HepG2 (cell line): ENCODE results near the gene CNP. TPM values are rescaled to one million over a fixed set of nuclear protein-coding genes. Genes with fewer than 3 reads are reported as not detected.

ENCODE experiments used
- ARHGAP35 ChIP-seq: sonication (generic); formaldehyde crosslinking; IDR thresholded peaks from 2 replicates; pipeline ENCODE4 v1.9.0; 2022; ENCODE audit warnings: mild to moderate bottlenecking, inconsistent platforms, moderate library complexity, missing genetic modification reagents, borderline replicate concordance
- IKZF4 ChIP-seq: sonication (generic); formaldehyde crosslinking; IDR thresholded peaks from 2 replicates; pipeline ENCODE4 v1.5.1; 2020; ENCODE audit warnings: borderline replicate concordance, mild to moderate bottlenecking, low read depth, missing genetic modification reagents; ENCODE audit errors: not compliant biosample characterization
- MEF2D ChIP-seq: sonication (generic); formaldehyde crosslinking; IDR thresholded peaks from 2 replicates; pipeline ENCODE4 v1.5.1; 2020; ENCODE audit warnings: mild to moderate bottlenecking, missing genetic modification reagents
- NKX3-1 ChIP-seq: sonication (generic); formaldehyde crosslinking; IDR thresholded peaks from 2 replicates; pipeline ENCODE4 v1.5.0; 2020; ENCODE audit warnings: missing genetic modification reagents
- RCOR2 ChIP-seq: IDR thresholded peaks from 2 replicates; pipeline ENCODE4 v1.6.1; 2016; ENCODE audit warnings: missing biosample characterization, missing genetic modification reagents
- REXO4 ChIP-seq: sonication (generic); formaldehyde crosslinking; IDR thresholded peaks from 2 replicates; pipeline ENCODE4 v1.8.0; 2022; ENCODE audit warnings: missing genetic modification reagents, mild to moderate bottlenecking, borderline replicate concordance
- SMARCC2 ChIP-seq: fragments of 450-650 bp; IDR thresholded peaks from 2 replicates; pipeline ENCODE4 v1.6.1; 2017; ENCODE audit warnings: antibody characterized with exemption, mild to moderate bottlenecking
- SRSF9 ChIP-seq: fragments of 200-400 bp; formaldehyde crosslinking; IDR thresholded peaks from 2 replicates; pipeline ENCODE4 v1.6.1; 2018; ENCODE audit warnings: borderline replicate concordance, mild to moderate bottlenecking, low read depth, low read length; ENCODE audit not compliant: insufficient read depth, poor library complexity, severe bottlenecking
- ZMAT3 ChIP-seq: sonication (generic); formaldehyde crosslinking; conservative IDR thresholded peaks from 2 replicates; pipeline ENCODE4 v1.7.0; 2021; ENCODE audit warnings: missing genetic modification reagents
- ZNF124 ChIP-seq: sonication (generic); formaldehyde crosslinking; IDR thresholded peaks from 2 replicates; pipeline ENCODE4 v1.4.0; 2020; ENCODE audit warnings: missing genetic modification reagents
- ZNF33B ChIP-seq: sonication (generic); formaldehyde crosslinking; IDR thresholded peaks from 2 replicates; pipeline ENCODE4 v1.5.1; 2020; ENCODE audit warnings: mild to moderate bottlenecking, missing genetic modification reagents
- ZNF563 ChIP-seq: sonication (generic); formaldehyde crosslinking; IDR thresholded peaks from 2 replicates; pipeline ENCODE4 v1.8.0; 2022; ENCODE audit warnings: mild to moderate bottlenecking, moderate library complexity, missing genetic modification reagents
- ZNF572 ChIP-seq: sonication (generic); formaldehyde crosslinking; IDR thresholded peaks from 2 replicates; pipeline ENCODE4 v1.5.1; 2020; ENCODE audit warnings: mild to moderate bottlenecking, missing genetic modification reagents
- ZNF709 ChIP-seq: sonication (generic); formaldehyde crosslinking; IDR thresholded peaks from 2 replicates; pipeline ENCODE4 v1.5.0; 2020; ENCODE audit warnings: mild to moderate bottlenecking, missing genetic modification reagents
- polyA plus RNA-seq, 8 experiments: library from polyadenylated mRNA; depleted of rRNA in 3 of 8; stranded (reverse) in 7 of 8; unstranded in 1 of 8; fragments of >200 nt; fragmentation: Illumina TruSeq in 4 of 8; extraction: Trizol in 4 of 8; gene quantifications; 2 replicates each; pipeline versions ENCODE4 v1.2.1 to v1.2.3, GENCODE V29; 2011 to 2016; ENCODE audit warnings: low read depth in 4 of 8, missing spikeins in 1 of 8, mixed read lengths in 1 of 8; ENCODE audit not compliant: insufficient read depth in 1 of 8
- total RNA-seq, 5 experiments: library from RNA; depleted of rRNA; stranded (reverse); fragments of >200 nt; fragmentation: Illumina TruSeq; extraction: Trizol; gene quantifications; 2 replicates each; pipeline ENCODE4 v1.2.3, GENCODE V29; 2016; ENCODE audit warnings: low read depth in 1 of 5
- TF ChIP-seq, protein P1 (sequence below): sonication (generic); formaldehyde crosslinking; conservative IDR thresholded peaks from 2 replicates; pipeline ENCODE4 v1.4.0; 2020; ENCODE audit warnings: missing genetic modification reagents
- TF ChIP-seq, protein P2 (sequence below): sonication (generic); formaldehyde crosslinking; conservative IDR thresholded peaks from 2 replicates; pipeline ENCODE4 v1.8.0; 2022; ENCODE audit warnings: low read depth, missing genetic modification reagents
- TF ChIP-seq, protein P3 (sequence below): sonication (generic); formaldehyde crosslinking; IDR thresholded peaks from 2 replicates; pipeline ENCODE4 v1.4.0; 2020; ENCODE audit warnings: missing genetic modification reagents, mild to moderate bottlenecking, borderline replicate concordance
- TF ChIP-seq, protein P4 (sequence below): sonication (generic); formaldehyde crosslinking; IDR thresholded peaks from 2 replicates; pipeline ENCODE4 v1.5.0; 2020; ENCODE audit warnings: missing genetic modification reagents
- TF ChIP-seq, protein P5 (sequence below): sonication (generic); formaldehyde crosslinking; IDR thresholded peaks from 2 replicates; pipeline ENCODE4 v1.5.1; 2020; ENCODE audit warnings: missing genetic modification reagents, mild to moderate bottlenecking, borderline replicate concordance

CNP gene
- total and polyA plus RNA-seq, 2 of the 13 experiments (the other 11 are each of a cell fraction or from before 2014, with no cell fraction given) = 97.2 to 161 TPM

DNA sequence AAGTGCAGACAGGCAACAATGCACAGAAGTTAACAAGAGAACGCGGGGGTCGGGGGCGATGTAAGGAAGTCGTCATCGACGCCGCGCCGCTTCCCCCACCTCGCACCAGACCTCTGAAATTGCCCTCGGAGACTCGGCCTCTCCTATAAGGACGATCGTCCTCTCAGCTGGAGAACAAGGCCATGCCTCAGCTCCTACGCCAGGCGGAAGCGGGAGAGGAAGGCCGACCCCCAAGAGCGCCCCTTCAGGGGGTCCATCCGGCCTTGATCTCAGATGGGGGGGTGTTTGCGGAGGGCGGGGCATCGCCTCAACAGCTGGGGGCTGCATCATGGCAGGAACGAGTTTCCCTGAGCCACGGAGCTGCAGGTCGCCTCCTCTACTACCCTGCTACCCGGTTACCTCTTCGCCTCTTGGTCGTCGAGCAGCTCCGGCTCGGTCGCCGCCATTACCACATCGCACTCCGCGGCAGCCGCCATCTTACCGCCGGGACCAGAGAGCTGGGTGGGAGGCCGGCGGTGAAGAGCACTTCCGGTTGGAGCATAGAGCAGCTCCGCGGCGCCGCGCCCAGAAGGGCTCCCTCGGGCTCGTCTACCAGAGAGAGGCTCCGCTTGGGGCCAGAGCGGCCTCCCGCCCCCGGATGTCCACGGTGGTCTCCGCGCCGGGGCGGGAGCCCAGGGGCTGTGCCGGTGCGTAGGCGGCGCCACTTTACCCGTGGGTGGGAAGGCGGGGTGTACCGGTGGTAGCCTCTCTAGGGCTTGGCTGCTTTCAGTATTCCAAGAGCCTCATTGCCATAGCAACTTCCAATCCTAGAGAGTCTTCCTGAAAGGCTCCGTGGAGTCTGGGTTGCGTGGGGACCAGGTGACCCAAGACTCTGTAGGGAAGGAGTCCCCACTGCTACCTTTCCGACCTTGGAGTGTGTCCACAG, 50.6 kb downstream of the CNP start, which contains the start of gene DNAJC7 (continued):
- TF ChIP-seq, protein P1, sequence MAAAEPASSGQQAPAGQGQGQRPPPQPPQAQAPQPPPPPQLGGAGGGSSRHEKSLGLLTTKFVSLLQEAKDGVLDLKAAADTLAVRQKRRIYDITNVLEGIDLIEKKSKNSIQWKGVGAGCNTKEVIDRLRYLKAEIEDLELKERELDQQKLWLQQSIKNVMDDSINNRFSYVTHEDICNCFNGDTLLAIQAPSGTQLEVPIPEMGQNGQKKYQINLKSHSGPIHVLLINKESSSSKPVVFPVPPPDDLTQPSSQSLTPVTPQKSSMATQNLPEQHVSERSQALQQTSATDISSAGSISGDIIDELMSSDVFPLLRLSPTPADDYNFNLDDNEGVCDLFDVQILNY (CRISPR knock-in tag) = no peak; the same call in 1 of the 2 replicates
- TF ChIP-seq RCOR2 (CRISPR knock-in tag) (peak; percentile 46; the same call in 1 of the 2 replicates), REXO4 (CRISPR knock-in tag) (no peak), SMARCC2 (no peak), ZNF563 (peak; percentile 90), ZNF33B (CRISPR knock-in tag) (peak; percentile 32; the same call in 1 of the 2 replicates), IKZF4 (CRISPR knock-in tag) (peak; percentile 74), ZNF572 (CRISPR knock-in tag) (no peak; the same call in 1 of the 2 replicates), ARHGAP35 (CRISPR knock-in tag) (peak; percentile 76; the same call in 1 of the 2 replicates), ZNF124 (CRISPR knock-in tag) (peak; percentile 88), ZMAT3 (peak; percentile 92), MEF2D (CRISPR knock-in tag) (peak; percentile 76; the same call in 1 of the 2 replicates), SRSF9 (no peak), ZNF709 (CRISPR knock-in tag) (peak; percentile 98), NKX3-1 (CRISPR knock-in tag) (peak; percentile 87)
- TF ChIP-seq, protein P2, sequence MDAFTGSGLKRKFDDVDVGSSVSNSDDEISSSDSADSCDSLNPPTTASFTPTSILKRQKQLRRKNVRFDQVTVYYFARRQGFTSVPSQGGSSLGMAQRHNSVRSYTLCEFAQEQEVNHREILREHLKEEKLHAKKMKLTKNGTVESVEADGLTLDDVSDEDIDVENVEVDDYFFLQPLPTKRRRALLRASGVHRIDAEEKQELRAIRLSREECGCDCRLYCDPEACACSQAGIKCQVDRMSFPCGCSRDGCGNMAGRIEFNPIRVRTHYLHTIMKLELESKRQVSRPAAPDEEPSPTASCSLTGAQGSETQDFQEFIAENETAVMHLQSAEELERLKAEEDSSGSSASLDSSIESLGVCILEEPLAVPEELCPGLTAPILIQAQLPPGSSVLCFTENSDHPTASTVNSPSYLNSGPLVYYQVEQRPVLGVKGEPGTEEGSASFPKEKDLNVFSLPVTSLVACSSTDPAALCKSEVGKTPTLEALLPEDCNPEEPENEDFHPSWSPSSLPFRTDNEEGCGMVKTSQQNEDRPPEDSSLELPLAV (CRISPR knock-in tag) = no peak
- TF ChIP-seq, protein P3, sequence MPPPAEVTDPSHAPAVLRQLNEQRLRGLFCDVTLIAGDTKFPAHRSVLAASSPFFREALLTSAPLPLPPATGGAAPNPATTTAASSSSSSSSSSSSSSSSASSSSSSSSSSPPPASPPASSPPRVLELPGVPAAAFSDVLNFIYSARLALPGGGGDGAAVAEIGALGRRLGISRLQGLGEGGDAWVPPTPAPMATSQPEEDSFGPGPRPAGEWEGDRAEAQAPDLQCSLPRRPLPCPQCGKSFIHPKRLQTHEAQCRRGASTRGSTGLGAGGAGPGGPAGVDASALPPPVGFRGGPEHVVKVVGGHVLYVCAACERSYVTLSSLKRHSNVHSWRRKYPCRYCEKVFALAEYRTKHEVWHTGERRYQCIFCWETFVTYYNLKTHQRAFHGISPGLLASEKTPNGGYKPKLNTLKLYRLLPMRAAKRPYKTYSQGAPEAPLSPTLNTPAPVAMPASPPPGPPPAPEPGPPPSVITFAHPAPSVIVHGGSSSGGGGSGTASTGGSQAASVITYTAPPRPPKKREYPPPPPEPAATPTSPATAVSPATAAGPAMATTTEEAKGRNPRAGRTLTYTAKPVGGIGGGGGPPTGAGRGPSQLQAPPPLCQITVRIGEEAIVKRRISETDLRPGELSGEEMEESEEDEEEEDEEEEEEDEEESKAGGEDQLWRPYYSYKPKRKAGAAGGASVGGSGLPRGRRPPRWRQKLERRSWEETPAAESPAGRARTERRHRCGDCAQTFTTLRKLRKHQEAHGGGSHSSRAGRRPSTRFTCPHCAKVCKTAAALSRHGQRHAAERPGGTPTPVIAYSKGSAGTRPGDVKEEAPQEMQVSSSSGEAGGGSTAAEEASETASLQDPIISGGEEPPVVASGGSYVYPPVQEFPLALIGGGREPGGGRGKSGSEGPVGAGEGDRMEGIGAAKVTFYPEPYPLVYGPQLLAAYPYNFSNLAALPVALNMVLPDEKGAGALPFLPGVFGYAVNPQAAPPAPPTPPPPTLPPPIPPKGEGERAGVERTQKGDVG (CRISPR knock-in tag) = peak; percentile 75; the same call in 1 of the 2 replicates
- TF ChIP-seq, protein P4, sequence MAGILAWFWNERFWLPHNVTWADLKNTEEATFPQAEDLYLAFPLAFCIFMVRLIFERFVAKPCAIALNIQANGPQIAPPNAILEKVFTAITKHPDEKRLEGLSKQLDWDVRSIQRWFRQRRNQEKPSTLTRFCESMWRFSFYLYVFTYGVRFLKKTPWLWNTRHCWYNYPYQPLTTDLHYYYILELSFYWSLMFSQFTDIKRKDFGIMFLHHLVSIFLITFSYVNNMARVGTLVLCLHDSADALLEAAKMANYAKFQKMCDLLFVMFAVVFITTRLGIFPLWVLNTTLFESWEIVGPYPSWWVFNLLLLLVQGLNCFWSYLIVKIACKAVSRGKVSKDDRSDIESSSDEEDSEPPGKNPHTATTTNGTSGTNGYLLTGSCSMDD = no peak
- TF ChIP-seq, protein P5, sequence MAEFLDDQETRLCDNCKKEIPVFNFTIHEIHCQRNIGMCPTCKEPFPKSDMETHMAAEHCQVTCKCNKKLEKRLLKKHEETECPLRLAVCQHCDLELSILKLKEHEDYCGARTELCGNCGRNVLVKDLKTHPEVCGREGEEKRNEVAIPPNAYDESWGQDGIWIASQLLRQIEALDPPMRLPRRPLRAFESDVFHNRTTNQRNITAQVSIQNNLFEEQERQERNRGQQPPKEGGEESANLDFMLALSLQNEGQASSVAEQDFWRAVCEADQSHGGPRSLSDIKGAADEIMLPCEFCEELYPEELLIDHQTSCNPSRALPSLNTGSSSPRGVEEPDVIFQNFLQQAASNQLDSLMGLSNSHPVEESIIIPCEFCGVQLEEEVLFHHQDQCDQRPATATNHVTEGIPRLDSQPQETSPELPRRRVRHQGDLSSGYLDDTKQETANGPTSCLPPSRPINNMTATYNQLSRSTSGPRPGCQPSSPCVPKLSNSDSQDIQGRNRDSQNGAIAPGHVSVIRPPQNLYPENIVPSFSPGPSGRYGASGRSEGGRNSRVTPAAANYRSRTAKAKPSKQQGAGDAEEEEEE (CRISPR knock-in tag) = no peak
